ENCODE data around the gene CA5A.
"Not testable (repeated sequence)": the region's sequence is repeated elsewhere in the genome, so short reads cannot be mapped to it uniquely, and the experiment has no call there.

Gene CA5A

GRCh38 chr16:87918338-87918737, 18.0 kb downstream of the CA5A start:
- no peak for TF ChIP-seq CTCF (IDR thresholded peaks at IDR 0.05; ENCODE audit: low read depth, low read length)
- H3K4me3 ChIP-seq (replicated peaks in 1 of 2; ENCODE audit: low read depth in 2 of 2, low read length in 2 of 2): no peak overlapping the region
- DNase-seq (ENCODE audit: low read depth in 2 of 2): peak in 1 of 2 donors; percentile 8

- TF ChIP-seq CTCF (IDR thresholded peaks at IDR 0.05; ENCODE audit: low read depth, low read length): no peak
- H3K4me3 ChIP-seq (replicated peaks in 1 of 2; ENCODE audit: low read depth in 2 of 2, low read length in 2 of 2): no peak overlapping the region
Measured at GRCh38 chr16:87917503-87917902, 18.8 kb downstream of the CA5A start.

GRCh38 chr16:87914812-87915211, 21.5 kb downstream of the CA5A start:
- no peak for DNase-seq (ENCODE audit: low read depth in 2 of 2)
- TF ChIP-seq CTCF (IDR thresholded peaks at IDR 0.05; ENCODE audit: low read depth, low read length): no peak

More at GRCh38 chr16:87917503-87917902, 18.8 kb downstream of the CA5A start:
- no peak for DNase-seq (ENCODE audit: low read depth in 2 of 2)

GRCh38 chr16:87914021-87914725, 22.2 kb downstream of the CA5A start:
- not testable (repeated sequence) for H3K4me3 ChIP-seq (replicated peaks in 1 of 2; ENCODE audit: low read depth in 2 of 2, low read length in 2 of 2); DNase-seq (ENCODE audit: low read depth in 2 of 2)

More at GRCh38 chr16:87914812-87915211, 21.5 kb downstream of the CA5A start:
- H3K4me3 ChIP-seq (replicated peaks in 1 of 2; ENCODE audit: low read depth in 2 of 2, low read length in 2 of 2): no peak overlapping the region

GRCh38 chr16:87912691-87913090, 23.6 kb downstream of the CA5A start:
- not testable (repeated sequence) for DNase-seq (ENCODE audit: low read depth in 2 of 2); H3K4me3 ChIP-seq (replicated peaks in 1 of 2; ENCODE audit: low read depth in 2 of 2, low read length in 2 of 2)

- peak; percentile 73 to 93 for DNase-seq (ENCODE audit: low read depth in 2 of 2)
- not testable (repeated sequence) for H3K4me3 ChIP-seq (replicated peaks in 1 of 2; ENCODE audit: low read depth in 2 of 2, low read length in 2 of 2)
Measured at GRCh38 chr16:87911106-87911763, 25.1 kb downstream of the CA5A start.

GRCh38 chr16:87909203-87909935, 27.0 kb downstream of the CA5A start:
- DNase-seq (ENCODE audit: low read depth in 2 of 2): peak; percentile 65 to 74
- TF ChIP-seq CTCF (IDR thresholded peaks at IDR 0.05; ENCODE audit: low read depth, low read length): peak; percentile 88
- not testable (repeated sequence) for H3K4me3 ChIP-seq (replicated peaks in 1 of 2; ENCODE audit: low read depth in 2 of 2, low read length in 2 of 2)

GRCh38 chr16:87908101-87908500, 28.2 kb downstream of the CA5A start:
- not testable (repeated sequence) for DNase-seq (ENCODE audit: low read depth in 2 of 2); H3K4me3 ChIP-seq (replicated peaks in 1 of 2; ENCODE audit: low read depth in 2 of 2, low read length in 2 of 2)

GRCh38 chr16:87905521-87905920, 30.8 kb downstream of the CA5A start:
- not testable (repeated sequence) for H3K4me3 ChIP-seq (replicated peaks in 1 of 2; ENCODE audit: low read depth in 2 of 2, low read length in 2 of 2); DNase-seq (ENCODE audit: low read depth in 2 of 2)

- H3K4me3 ChIP-seq (replicated peaks in 1 of 2; ENCODE audit: low read depth in 2 of 2, low read length in 2 of 2); DNase-seq (ENCODE audit: low read depth in 2 of 2): not testable (repeated sequence)
Measured at GRCh38 chr16:87904963-87905362, 31.4 kb downstream of the CA5A start.

- not testable (repeated sequence) for DNase-seq (ENCODE audit: low read depth in 2 of 2); H3K4me3 ChIP-seq (replicated peaks in 1 of 2; ENCODE audit: low read depth in 2 of 2, low read length in 2 of 2)
Measured at GRCh38 chr16:87900489-87900888, 35.8 kb downstream of the CA5A start.

All from cardiac fibroblast (primary cell).